NOMO-1 treated with dmso at 0.1 percent for 144 hours (cell line): Measurements from ENCODE around the gene PRR36.

Experiments used
- DNase-seq: peaks from one replicate; lab custom pipeline; 2025; ENCODE audit not compliant: unreplicated experiment; lab: John Stamatoyannopoulos, UW

The PRR36 gene

GRCh38 chr19:7913652-7914051 lies 39.5 kb upstream of the PRR36 start:
- DNase-seq, result no peak

- DNase-seq, result no peak
Observed at GRCh38 chr19:7912697-7913564, 38.7 kb upstream of the PRR36 start.

GRCh38 chr19:7912144-7912696 lies 38.0 kb upstream of the PRR36 start:
- no peak for DNase-seq

- no peak for DNase-seq
Observed at GRCh38 chr19:7911508-7912143, 37.4 kb upstream of the PRR36 start.

- DNase-seq, result no peak
Observed at GRCh38 chr19:7910321-7911161, 36.4 kb upstream of the PRR36 start.

GRCh38 chr19:7909471-7910067 lies 35.4 kb upstream of the PRR36 start:
- no peak for DNase-seq

- DNase-seq, result no peak
Observed at GRCh38 chr19:7908742-7909461, 34.7 kb upstream of the PRR36 start.

GRCh38 chr19:7908078-7908699 lies 34.0 kb upstream of the PRR36 start:
- no peak for DNase-seq

GRCh38 chr19:7907544-7907943 lies 33.4 kb upstream of the PRR36 start:
- DNase-seq, result no peak

- no peak for DNase-seq
Observed at GRCh38 chr19:7907122-7907521, 32.9 kb upstream of the PRR36 start.

GRCh38 chr19:7905859-7906258 lies 31.7 kb upstream of the PRR36 start:
- DNase-seq, result no peak

GRCh38 chr19:7905268-7905667 lies 31.1 kb upstream of the PRR36 start:
- DNase-seq, result no peak

GRCh38 chr19:7904074-7905020 lies 30.2 kb upstream of the PRR36 start:
- DNase-seq, result no peak

- peak; percentile 98 for DNase-seq
Observed at GRCh38 chr19:7903244-7904073, 29.3 kb upstream of the PRR36 start, which contains the start of gene MAP2K7. Gene MAP2K7 (plus strand): TSS chr19:7903877. CDS start chr19:7903945, 68 bp downstream.

GRCh38 chr19:7902796-7903243 lies 28.6 kb upstream of the PRR36 start:
- DNase-seq, result no peak

GRCh38 chr19:7901337-7901736 lies 27.1 kb upstream of the PRR36 start:
- no peak for DNase-seq

- no peak for DNase-seq
Observed at GRCh38 chr19:7900931-7901330, 26.7 kb upstream of the PRR36 start.
